ENCODE measurements around the gene LYZL2.

LYZL2 gene

DNA sequence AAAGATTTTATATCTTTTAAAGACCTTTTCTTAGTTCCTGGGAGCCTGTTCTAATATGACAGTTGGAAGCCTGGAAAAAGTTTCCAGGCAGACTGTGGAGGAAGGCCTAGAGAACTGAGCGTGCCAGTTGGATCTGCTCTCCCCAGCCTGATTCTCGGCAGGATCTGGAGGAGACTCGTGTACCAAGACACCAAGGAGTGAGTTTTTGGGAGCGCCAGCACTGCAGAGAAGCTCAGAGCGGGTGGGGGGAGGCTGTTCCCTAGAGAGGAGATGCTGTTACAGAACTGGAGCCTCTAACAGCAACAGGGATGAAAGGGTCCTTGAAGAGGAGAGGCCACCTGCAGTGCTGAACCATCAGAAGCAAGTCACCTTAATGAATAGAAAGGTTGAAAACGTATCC lies 52.9 kb downstream of the LYZL2 start:
- Histone ChIP-seq H3K27me3 (no peaks in the 10 kb centered on the region; the same call in 1 of the 2 replicates), H3K4me2 (no peak overlapping the region), H3K9ac (no peak overlapping the region), H3K4me3 (no peak overlapping the region), H3K27ac (no peak overlapping the region), H4K20me1 (no peaks in the 10 kb centered on the region), H3K36me3 (no peaks in the 10 kb centered on the region), H3K4me1 (no peaks in the 10 kb centered on the region), H3K9me3 (no peaks in the 10 kb centered on the region)
- TF ChIP-seq Cebpa-rat (IDR thresholded peaks at IDR 0.05) = no peak

DNA sequence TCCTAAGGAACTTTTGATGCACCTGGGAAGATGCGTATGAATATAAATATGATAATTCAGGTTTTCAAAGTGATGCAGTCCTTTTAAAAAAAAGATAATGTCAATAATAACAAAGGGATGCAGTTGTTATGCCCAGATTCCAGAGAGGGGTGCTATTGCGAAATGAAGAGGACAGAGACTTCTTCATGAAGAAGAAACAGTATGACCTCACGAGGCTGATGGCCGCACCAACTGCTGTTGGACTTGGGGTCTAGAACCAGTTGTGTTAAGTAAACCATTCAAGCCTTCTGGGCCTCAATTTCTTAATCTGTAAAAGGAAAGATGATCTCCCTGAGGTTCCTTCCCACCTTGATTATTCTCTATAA lies 55.1 kb downstream of the LYZL2 start:
- Histone ChIP-seq H3K9ac (no peak overlapping the region), H3K27me3 (no peaks in the 10 kb centered on the region; the same call in 1 of the 2 replicates), H4K20me1 (no peaks in the 10 kb centered on the region), H3K36me3 (no peaks in the 10 kb centered on the region), H3K4me3 (no peak overlapping the region), H3K4me1 (no peaks in the 10 kb centered on the region), H3K9me3 (no peaks in the 10 kb centered on the region), H3K4me2 (no peak overlapping the region), H3K27ac (no peak overlapping the region)
- TF ChIP-seq Cebpa-rat (IDR thresholded peaks at IDR 0.05) = peak; percentile 64; the same call in 1 of the 2 replicates

GRCh38 chr10:30573721-30574431 lies 55.7 kb downstream of the LYZL2 start:
- Histone ChIP-seq H4K20me1 (no peaks in the 10 kb centered on the region), H3K4me3 (no peak overlapping the region), H3K27ac (no peak overlapping the region), H3K36me3 (no peaks in the 10 kb centered on the region), H3K9ac (no peak overlapping the region), H3K4me2 (no peak overlapping the region), H3K27me3 (no peaks in the 10 kb centered on the region; the same call in 1 of the 2 replicates), H3K9me3 (no peaks in the 10 kb centered on the region), H3K4me1 (no peaks in the 10 kb centered on the region)
- no peak for TF ChIP-seq Cebpa-rat (IDR thresholded peaks at IDR 0.05)

DNA sequence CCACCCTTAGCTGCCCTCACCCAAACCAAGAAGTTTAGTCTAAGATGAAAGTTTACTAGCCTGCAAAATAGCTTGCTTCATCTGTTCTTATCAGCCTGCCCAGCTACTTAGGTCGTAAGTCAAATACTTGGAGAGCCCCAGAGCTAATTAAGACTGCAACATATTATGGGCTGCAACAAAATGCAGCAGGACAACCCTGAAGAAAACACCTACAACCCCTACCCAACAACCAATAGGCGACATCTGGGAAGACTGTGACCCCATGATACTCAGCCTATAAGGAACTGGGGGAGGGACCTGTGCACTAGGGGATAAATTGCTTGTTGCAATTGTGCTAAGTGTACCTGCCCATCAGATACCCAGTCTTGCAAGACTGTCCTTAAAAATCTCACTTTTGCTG lies 64.1 kb downstream of the LYZL2 start:
- no peaks in the 10 kb centered on the region for H3K4me1 ChIP-seq
- no peak overlapping the region for H3K9ac ChIP-seq
- no peaks in the 10 kb centered on the region for H3K36me3 ChIP-seq
- H3K4me3 ChIP-seq = no peak overlapping the region
- no peaks in the 10 kb centered on the region for H4K20me1 ChIP-seq
- H3K4me2 ChIP-seq = no peak overlapping the region
- TF ChIP-seq Cebpa-rat (IDR thresholded peaks at IDR 0.05) = no peak
- no peak overlapping the region for H3K27ac ChIP-seq
- H3K27me3 ChIP-seq = no peaks in the 10 kb centered on the region
- H3K9me3 ChIP-seq = no peaks in the 10 kb centered on the region

GRCh38 chr10:30562787-30563186 lies 66.8 kb downstream of the LYZL2 start:
- no peaks in the 10 kb centered on the region for H3K9me3 ChIP-seq
- H3K27me3 ChIP-seq = no peaks in the 10 kb centered on the region
- H3K4me2 ChIP-seq = no peak overlapping the region
- no peaks in the 10 kb centered on the region for H3K36me3 ChIP-seq
- no peak overlapping the region for H3K4me3 ChIP-seq
- no peak overlapping the region for H3K27ac ChIP-seq
- TF ChIP-seq Cebpa-rat (IDR thresholded peaks at IDR 0.05) = no peak
- no peaks in the 10 kb centered on the region for H4K20me1 ChIP-seq
- H3K4me1 ChIP-seq = no peaks in the 10 kb centered on the region
- H3K9ac ChIP-seq = no peak overlapping the region

Data from BLaER1 (cell line).